NCI-H524 (cell line): ENCODE results near the gene NEIL1.
A peak's percentile ranks its signal among the peaks of the same experiment; 100 is the strongest.

Source experiments
- DNase-seq, 2 experiments: peaks; one replicate each; lab custom pipeline; 2025; lab: John Stamatoyannopoulos, UW

NEIL1 gene

GRCh38 chr15:75356517-75356916 lies 9.7 kb downstream of the NEIL1 start:
- DNase-seq: no peak

- no peak for DNase-seq
These were observed 11.3 kb downstream of the NEIL1 start for GRCh38 chr15:75357976-75358673.

GRCh38 chr15:75358771-75359536 lies 12.1 kb downstream of the NEIL1 start:
- no peak for DNase-seq

- no peak for DNase-seq
These were observed 12.9 kb downstream of the NEIL1 start for GRCh38 chr15:75359537-75360250.

- no peak for DNase-seq
These were observed 13.6 kb downstream of the NEIL1 start for GRCh38 chr15:75360391-75360790.

GRCh38 chr15:75360856-75361255 lies 14.0 kb downstream of the NEIL1 start:
- DNase-seq: no peak

- DNase-seq: no peak
These were observed 14.6 kb downstream of the NEIL1 start for GRCh38 chr15:75361361-75361988.

GRCh38 chr15:75361989-75362641 lies 15.3 kb downstream of the NEIL1 start:
- no peak for DNase-seq

- DNase-seq: no peak
These were observed 15.9 kb downstream of the NEIL1 start for GRCh38 chr15:75362642-75363249.

GRCh38 chr15:75363786-75364185 lies 16.9 kb downstream of the NEIL1 start:
- DNase-seq: no peak

GRCh38 chr15:75364881-75365280 lies 18.0 kb downstream of the NEIL1 start:
- no peak for DNase-seq

- DNase-seq: no peak
These were observed 19.3 kb downstream of the NEIL1 start for GRCh38 chr15:75366163-75366562.

GRCh38 chr15:75367006-75367405 lies 20.2 kb downstream of the NEIL1 start:
- no peak for DNase-seq

- DNase-seq: no peak
These were observed 20.6 kb downstream of the NEIL1 start for GRCh38 chr15:75367406-75367912.

- peak; percentile 96 to 99 for DNase-seq
These were observed 21.3 kb downstream of the NEIL1 start, which contains the start of gene MAN2C1 for GRCh38 chr15:75367913-75368688. Gene MAN2C1 (minus strand): TSS chr15:75368607. CDS start chr15:75368583, 24 bp downstream.

GRCh38 chr15:75368689-75369239 lies 21.9 kb downstream of the NEIL1 start:
- DNase-seq: no peak

- DNase-seq: no peak
These were observed 23.2 kb downstream of the NEIL1 start for GRCh38 chr15:75369897-75370581.

GRCh38 chr15:75371486-75371885 lies 24.6 kb downstream of the NEIL1 start:
- no peak for DNase-seq
